ENCODE data around the gene HSPA8. TPM values are rescaled to one million over a fixed set of nuclear protein-coding genes. Genes with fewer than 3 reads are reported as not detected.

The HSPA8 gene
- total RNA-seq, 1 experiment from 2014 or later: 3,307 TPM

DNA sequence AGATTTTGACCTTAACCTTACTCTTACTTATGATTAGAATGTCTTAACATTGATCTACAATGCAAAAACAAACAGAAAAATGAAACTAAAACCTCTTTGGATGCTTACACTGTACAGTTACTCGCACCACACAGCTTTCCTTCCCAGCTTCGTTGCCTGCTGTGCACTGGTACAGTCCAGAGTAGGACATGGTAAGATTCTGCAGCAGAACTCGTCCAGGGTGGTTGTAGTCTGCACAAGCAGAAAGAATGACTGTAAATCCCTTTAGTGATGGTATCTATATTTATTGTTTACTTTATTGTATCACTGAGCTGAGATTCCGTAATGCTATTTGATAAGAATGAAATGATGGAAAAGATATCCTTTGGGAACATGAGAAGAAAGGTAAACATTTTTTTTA lies 21.0 kb upstream of the HSPA8 start:
- peak overlapping the region; percentile 33 for H3K27ac ChIP-seq (ENCODE audit: low read depth, low read length, poor library complexity, severe bottlenecking)
- H3K27me3 ChIP-seq (replicated peaks; ENCODE audit: insufficient read depth, low read depth, low read length, poor library complexity): no peaks in the 10 kb centered on the region
- H3K9me3 ChIP-seq (ENCODE audit: low read depth, low read length, poor library complexity, severe bottlenecking): no peaks in the 10 kb centered on the region
- CTCF ChIA-PET: interaction anchor here (0.6 kb wide), 1 partner anchor 21 kb away, joined by 6 read pairs; the partner anchor contains the start of gene HSPA8
- intact Hi-C loops (cut with micrococcal nuclease; ENCODE audit: unreplicated experiment): loop anchor here (2.0 kb wide), 1 partner anchor 14 kb away; no protein-coding TSS in a partner anchor
- peaks cover 8% of the 10 kb centered on the region for H3K36me3 ChIP-seq (ENCODE audit: insufficient read depth, low read length, poor library complexity, severe bottlenecking)
- no peak for TF ChIP-seq CTCF (conservative IDR thresholded peaks at IDR 0.05; ENCODE audit: low read depth, low read length)
- no peak for TF ChIP-seq EZH2 (IDR thresholded peaks at IDR 0.05; ENCODE audit: borderline replicate concordance, low read depth, low read length, poor library complexity, severe bottlenecking)
- peaks cover 12% of the 10 kb centered on the region for H3K4me1 ChIP-seq (ENCODE audit: insufficient read depth, low read length, poor library complexity, severe bottlenecking)
- H3K4me3 ChIP-seq (ENCODE audit: low read depth, low read length, poor library complexity, severe bottlenecking): no peak overlapping the region
- POLR2A ChIA-PET (ENCODE audit: low non-redundant PET): interaction anchor here (0.9 kb wide), 1 partner anchor 19 kb away, joined by 4 read pairs; no protein-coding TSS in a partner anchor
- DNase-seq (ENCODE audit: low spot score): no peak
- BruUV-seq (replicated peaks): no TSS peak

GRCh38 chr11:123080015-123080414 lies 18.1 kb upstream of the HSPA8 start:
- BruUV-seq (replicated peaks): no TSS peak
- POLR2A ChIA-PET (ENCODE audit: low non-redundant PET): no interaction called here
- no peak for DNase-seq (ENCODE audit: low spot score)
- no peak overlapping the region for H3K27ac ChIP-seq (ENCODE audit: low read depth, low read length, poor library complexity, severe bottlenecking)
- H3K4me3 ChIP-seq (ENCODE audit: low read depth, low read length, poor library complexity, severe bottlenecking): no peak overlapping the region
- peaks cover 12% of the 10 kb centered on the region for H3K4me1 ChIP-seq (ENCODE audit: insufficient read depth, low read length, poor library complexity, severe bottlenecking)
- CTCF ChIA-PET: interaction anchor here (0.6 kb wide), 1 partner anchor 27 kb away, joined by 4 read pairs; no protein-coding TSS in a partner anchor
- no peaks in the 10 kb centered on the region for H3K27me3 ChIP-seq (replicated peaks; ENCODE audit: insufficient read depth, low read depth, low read length, poor library complexity)
- H3K36me3 ChIP-seq (ENCODE audit: insufficient read depth, low read length, poor library complexity, severe bottlenecking): peaks cover 5% of the 10 kb centered on the region
- TF ChIP-seq EZH2 (IDR thresholded peaks at IDR 0.05; ENCODE audit: borderline replicate concordance, low read depth, low read length, poor library complexity, severe bottlenecking): no peak
- TF ChIP-seq CTCF (conservative IDR thresholded peaks at IDR 0.05; ENCODE audit: low read depth, low read length): no peak
- H3K9me3 ChIP-seq (ENCODE audit: low read depth, low read length, poor library complexity, severe bottlenecking): no peaks in the 10 kb centered on the region
- intact Hi-C loops (cut with micrococcal nuclease; ENCODE audit: unreplicated experiment): no loop called here

DNA sequence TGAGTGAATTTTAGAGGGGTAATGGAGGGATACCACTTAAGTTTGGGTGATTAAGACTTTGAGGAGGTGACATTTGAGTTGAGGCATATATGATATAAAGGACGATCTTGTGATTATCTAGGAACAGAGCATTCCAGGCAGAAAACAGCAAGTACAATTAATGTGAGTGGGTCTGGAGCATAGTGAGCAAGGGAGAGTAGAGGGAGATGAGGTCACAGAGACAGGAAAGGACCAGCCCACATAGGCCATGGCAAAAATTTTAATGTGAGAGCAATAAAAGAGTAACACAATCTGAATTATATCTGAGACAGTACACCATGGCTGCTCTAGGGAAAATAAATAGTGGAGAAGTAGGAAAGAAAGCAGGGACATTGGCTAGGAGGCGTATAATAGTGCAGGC lies 14.5 kb upstream of the HSPA8 start:
- no peaks in the 10 kb centered on the region for H3K27me3 ChIP-seq (replicated peaks; ENCODE audit: insufficient read depth, low read depth, low read length, poor library complexity)
- intact Hi-C loops (cut with micrococcal nuclease; ENCODE audit: unreplicated experiment): no loop called here
- DNase-seq (ENCODE audit: low spot score): no peak
- no TSS peak for BruUV-seq (replicated peaks)
- H3K4me3 ChIP-seq (ENCODE audit: low read depth, low read length, poor library complexity, severe bottlenecking): no peak overlapping the region
- ChIA-PET CTCF (no interaction called here), POLR2A (ENCODE audit: low non-redundant PET) (no interaction called here)
- no peak overlapping the region for H3K27ac ChIP-seq (ENCODE audit: low read depth, low read length, poor library complexity, severe bottlenecking)
- H3K4me1 ChIP-seq (ENCODE audit: insufficient read depth, low read length, poor library complexity, severe bottlenecking): no peaks in the 10 kb centered on the region
- H3K9me3 ChIP-seq (ENCODE audit: low read depth, low read length, poor library complexity, severe bottlenecking): no peaks in the 10 kb centered on the region
- TF ChIP-seq CTCF (conservative IDR thresholded peaks at IDR 0.05; ENCODE audit: low read depth, low read length): no peak
- TF ChIP-seq EZH2 (IDR thresholded peaks at IDR 0.05; ENCODE audit: borderline replicate concordance, low read depth, low read length, poor library complexity, severe bottlenecking): no peak
- H3K36me3 ChIP-seq (ENCODE audit: insufficient read depth, low read length, poor library complexity, severe bottlenecking): peaks cover 9% of the 10 kb centered on the region

Measured in A673 (cell line).